ENCODE results near the gene PRKD1.

The PRKD1 gene

GRCh38 chr14:29821661-29822429 is 105.8 kb downstream of the PRKD1 start:
- no peak for ATAC-seq
- TF ChIP-seq PPARA (CRISPR knock-in tag; IDR thresholded peaks at IDR 0.05; ENCODE audit: borderline replicate concordance), result no peak
- no peak for TF ChIP-seq ZNF70 (CRISPR knock-in tag; IDR thresholded peaks at IDR 0.05)
- no peak for TF ChIP-seq TCF4 (CRISPR knock-in tag; IDR thresholded peaks at IDR 0.05; ENCODE audit: borderline replicate concordance)
- TF ChIP-seq ZFP30 (CRISPR knock-in tag; IDR thresholded peaks at IDR 0.05), result no peak

- no peak for ATAC-seq
- no peak for TF ChIP-seq ZNF8 (CRISPR knock-in tag; IDR thresholded peaks at IDR 0.05)
- no peak for TF ChIP-seq GLIS3 (CRISPR knock-in tag; IDR thresholded peaks at IDR 0.05)
- no peak for TF ChIP-seq ZC3H10 (CRISPR knock-in tag; IDR thresholded peaks at IDR 0.05)
- no peak for TF ChIP-seq TCF4 (CRISPR knock-in tag; IDR thresholded peaks at IDR 0.05; ENCODE audit: borderline replicate concordance)
- no peak for TF ChIP-seq ARNTL (CRISPR knock-in tag; IDR thresholded peaks at IDR 0.05; ENCODE audit: borderline replicate concordance, low read depth)
- no peak for TF ChIP-seq TSHZ2 (CRISPR knock-in tag; IDR thresholded peaks at IDR 0.05)
- TF ChIP-seq ZNF70 (CRISPR knock-in tag; IDR thresholded peaks at IDR 0.05), result no peak
- TF ChIP-seq RARB (CRISPR knock-in tag; IDR thresholded peaks at IDR 0.05), result no peak
- TF ChIP-seq BACH2 (CRISPR knock-in tag; IDR thresholded peaks at IDR 0.05; ENCODE audit: borderline replicate concordance), result no peak
These were observed 106.4 kb downstream of the PRKD1 start for GRCh38 chr14:29821242-29821641.

- ATAC-seq, result no peak
- TF ChIP-seq CREB5 (CRISPR knock-in tag; IDR thresholded peaks at IDR 0.05; ENCODE audit: low read depth) (no peak), PPARA (CRISPR knock-in tag; IDR thresholded peaks at IDR 0.05; ENCODE audit: borderline replicate concordance) (no peak), ZNF8 (CRISPR knock-in tag; IDR thresholded peaks at IDR 0.05) (no peak), BACH2 (CRISPR knock-in tag; IDR thresholded peaks at IDR 0.05; ENCODE audit: borderline replicate concordance) (no peak), ZNF70 (CRISPR knock-in tag; IDR thresholded peaks at IDR 0.05) (no peak), TOX (CRISPR knock-in tag; IDR thresholded peaks at IDR 0.05; ENCODE audit: borderline replicate concordance) (no peak), ZFP30 (CRISPR knock-in tag; IDR thresholded peaks at IDR 0.05) (no peak), TSHZ2 (CRISPR knock-in tag; IDR thresholded peaks at IDR 0.05) (no peak), ESRRG (CRISPR knock-in tag; IDR thresholded peaks at IDR 0.05) (no peak)
These were observed 106.9 kb downstream of the PRKD1 start for GRCh38 chr14:29820785-29821184.

- TF ChIP-seq POU6F1 (CRISPR knock-in tag; IDR thresholded peaks at IDR 0.05; ENCODE audit: borderline replicate concordance, low read depth), result no peak
- TF ChIP-seq PPARA (CRISPR knock-in tag; IDR thresholded peaks at IDR 0.05; ENCODE audit: borderline replicate concordance), result no peak
- TF ChIP-seq TOX (CRISPR knock-in tag; IDR thresholded peaks at IDR 0.05; ENCODE audit: borderline replicate concordance), result no peak
- no peak for TF ChIP-seq TCF4 (CRISPR knock-in tag; IDR thresholded peaks at IDR 0.05; ENCODE audit: borderline replicate concordance)
- TF ChIP-seq ZNF8 (CRISPR knock-in tag; IDR thresholded peaks at IDR 0.05), result no peak
- TF ChIP-seq ZNF70 (CRISPR knock-in tag; IDR thresholded peaks at IDR 0.05), result no peak
- TF ChIP-seq TSHZ2 (CRISPR knock-in tag; IDR thresholded peaks at IDR 0.05), result no peak
- no peak for TF ChIP-seq SNAI2 (CRISPR knock-in tag; IDR thresholded peaks at IDR 0.05)
- no peak for TF ChIP-seq ESRRG (CRISPR knock-in tag; IDR thresholded peaks at IDR 0.05)
- TF ChIP-seq ARNTL (CRISPR knock-in tag; IDR thresholded peaks at IDR 0.05; ENCODE audit: borderline replicate concordance, low read depth), result no peak
- no peak for TF ChIP-seq ZNF565 (CRISPR knock-in tag; conservative IDR thresholded peaks at IDR 0.05; ENCODE audit: low read depth)
- no peak for TF ChIP-seq ISL1 (CRISPR knock-in tag; IDR thresholded peaks at IDR 0.05)
- TF ChIP-seq PATZ1 (CRISPR knock-in tag; IDR thresholded peaks at IDR 0.05; ENCODE audit: borderline replicate concordance), result no peak
- ATAC-seq, result no peak
These were observed 109.8 kb downstream of the PRKD1 start for GRCh38 chr14:29817767-29818405.

All from SK-N-SH treated with all-trans-retinoic acid at 6 μM for 48 hours (cell line).